Purkinje cell (primary cell): Measurements from ENCODE around the gene GTF3C5. TPM values are rescaled to one million over a fixed set of nuclear protein-coding genes. Genes with fewer than 3 reads are reported as not detected.

Experiments used
- polyA plus RNA-seq: library from polyadenylated mRNA; unstranded; fragments of >200 nt; fragmentation: Nextera tagmentation; gene quantifications from 2 replicates; pipeline ENCODE4 v1.2.1, GENCODE V29; 2014

GTF3C5 gene, protein sequence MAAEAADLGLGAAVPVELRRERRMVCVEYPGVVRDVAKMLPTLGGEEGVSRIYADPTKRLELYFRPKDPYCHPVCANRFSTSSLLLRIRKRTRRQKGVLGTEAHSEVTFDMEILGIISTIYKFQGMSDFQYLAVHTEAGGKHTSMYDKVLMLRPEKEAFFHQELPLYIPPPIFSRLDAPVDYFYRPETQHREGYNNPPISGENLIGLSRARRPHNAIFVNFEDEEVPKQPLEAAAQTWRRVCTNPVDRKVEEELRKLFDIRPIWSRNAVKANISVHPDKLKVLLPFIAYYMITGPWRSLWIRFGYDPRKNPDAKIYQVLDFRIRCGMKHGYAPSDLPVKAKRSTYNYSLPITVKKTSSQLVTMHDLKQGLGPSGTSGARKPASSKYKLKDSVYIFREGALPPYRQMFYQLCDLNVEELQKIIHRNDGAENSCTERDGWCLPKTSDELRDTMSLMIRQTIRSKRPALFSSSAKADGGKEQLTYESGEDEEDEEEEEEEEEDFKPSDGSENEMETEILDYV
- polyA plus RNA-seq = 1.5 and 4.3 TPM in 2 replicates

DNA sequence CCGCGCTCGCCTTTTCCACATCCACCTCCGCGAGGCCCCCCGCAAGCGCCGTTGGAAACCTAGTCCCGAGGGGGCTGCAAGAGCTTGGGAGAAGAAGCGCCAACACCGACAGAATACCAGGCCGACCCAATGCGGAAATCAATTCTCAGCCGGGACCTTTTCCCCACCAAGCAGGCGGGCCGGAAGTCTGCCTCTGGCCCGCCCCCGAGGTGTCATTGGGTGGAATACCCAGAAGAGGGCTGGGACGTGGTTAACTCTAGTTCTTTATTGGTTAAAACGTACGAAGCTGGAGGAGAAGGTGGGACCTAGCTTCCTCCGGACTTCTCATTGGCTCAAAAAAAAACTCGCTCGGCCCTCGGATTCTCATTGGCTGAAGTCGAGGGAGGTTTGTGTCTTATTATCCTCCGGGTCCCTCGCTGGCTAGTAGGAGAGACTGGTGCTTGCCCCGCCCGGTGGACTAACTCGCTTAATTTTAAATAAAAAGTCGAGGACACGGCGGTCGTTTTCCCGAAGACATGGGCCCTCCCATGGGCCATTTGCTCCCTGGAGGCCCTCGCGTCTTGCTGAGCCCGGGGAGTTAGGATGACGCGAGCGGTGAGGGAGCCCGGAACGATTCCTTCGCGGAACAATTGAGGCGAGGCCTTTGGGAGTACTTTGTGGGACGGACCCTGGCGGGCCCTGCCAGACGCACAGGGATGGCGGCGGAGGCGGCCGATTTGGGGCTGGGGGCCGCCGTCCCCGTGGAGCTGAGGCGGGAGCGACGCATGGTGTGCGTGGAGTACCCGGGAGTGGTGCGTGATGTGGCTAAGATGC is at the start of gene GTF3C5:
Gene GTF3C5 (plus strand): TSS at position 681 of the 813 bp plus-strand sequence. CDS start 15 bp downstream, at position 696.

DNA sequence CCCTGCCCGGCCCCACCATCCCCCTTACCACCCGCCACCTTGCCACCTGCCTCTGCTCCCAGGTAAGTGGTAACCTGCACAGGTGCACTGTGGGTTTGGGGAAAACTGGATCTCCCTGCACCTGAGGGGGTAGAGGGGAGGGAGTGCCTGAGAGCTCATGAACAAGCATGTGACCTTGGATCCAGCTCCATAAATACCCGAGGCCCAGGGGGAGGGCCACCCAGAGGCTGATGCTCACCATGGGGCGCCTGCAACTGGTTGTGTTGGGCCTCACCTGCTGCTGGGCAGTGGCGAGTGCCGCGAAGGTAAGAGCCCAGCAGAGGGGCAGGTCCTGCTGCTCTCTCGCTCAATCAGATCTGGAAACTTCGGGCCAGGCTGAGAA is 31.0 kb downstream of the GTF3C5 start, which contains the start of gene CEL:
Gene CEL (plus strand): TSS at position 218 of the 382 bp plus-strand sequence. CDS start 22 bp downstream, at position 240.

Other genes with a start within 250 kb of the GTF3C5 start
- 0.11 and 0.77 TPM in 2 replicates for gene AK8, start 152.7 kb upstream of the GTF3C5 start, polyA plus RNA-seq
- 24.8 and 38.6 TPM in 2 replicates for gene SPACA9, start 152.1 kb upstream of the GTF3C5 start, polyA plus RNA-seq
- 20.4 and 25.5 TPM in 2 replicates for gene TSC1, start 86.4 kb upstream of the GTF3C5 start, polyA plus RNA-seq
- gene GFI1B, start 52.3 kb upstream of the GTF3C5 start, polyA plus RNA-seq = not detected in 2 replicates
- 0.09 and 0.10 TPM in 2 replicates for gene CEL, start 31.0 kb downstream of the GTF3C5 start, polyA plus RNA-seq
- 0.67 and 0.81 TPM in 2 replicates for gene RALGDS, start 90.2 kb downstream of the GTF3C5 start, polyA plus RNA-seq
- 1.1 and 2.3 TPM in 2 replicates for gene GBGT1, start 132.9 kb downstream of the GTF3C5 start, polyA plus RNA-seq
- gene OBP2B, start 178.3 kb downstream of the GTF3C5 start, polyA plus RNA-seq = not detected in 2 replicates
- 0.10 TPM in 1 of 2 replicates, not detected in the other for gene ABO, start 244.2 kb downstream of the GTF3C5 start, polyA plus RNA-seq